Measurements from ENCODE around the gene PLXNA2. TPM values are rescaled to one million over a fixed set of nuclear protein-coding genes. Genes with fewer than 3 reads are reported as not detected.

PLXNA2 gene
- total and polyA plus RNA-seq, 7 experiments from 2014 or later: 0.70 to 5.4 (median 1.4) TPM; not detected in 2

DNA sequence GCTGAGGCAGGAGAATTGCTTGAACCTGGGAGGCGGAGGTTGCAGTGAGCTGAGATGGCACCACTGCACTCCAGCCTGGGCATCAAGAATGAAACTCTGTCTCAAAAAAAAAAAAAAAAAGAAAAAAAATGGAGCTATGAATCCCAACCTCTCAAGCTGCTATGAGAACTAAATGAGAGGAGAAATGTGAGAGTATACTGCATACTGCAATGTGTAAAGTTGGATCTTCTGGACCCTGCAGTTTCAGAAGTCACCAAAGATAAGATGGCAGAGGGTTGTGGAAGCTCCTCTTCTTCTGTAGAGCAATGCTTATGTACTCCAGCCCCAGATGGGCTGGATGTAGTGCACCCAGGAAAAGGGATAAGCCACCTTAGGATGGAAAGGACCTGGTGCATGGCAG lies 55.6 kb downstream of the PLXNA2 start:
- ChIA-PET CTCF (no interaction called here), POLR2A (no interaction called here)
- peaks cover 0 to 26% (median 10%) of the 10 kb centered on the region in 5 donors for H3K27me3 Mint-ChIP-seq
- no peak overlapping the region for H3K27ac ChIP-seq (ENCODE audit: low read depth, low read length)
- no peaks in the 10 kb centered on the region for H3K27me3 ChIP-seq (ENCODE audit: control insufficient read depth in 2 of 2, insufficient read depth in 2 of 2, low read length in 2 of 2)
- no peaks in the 10 kb centered on the region for H3K9me3 ChIP-seq (ENCODE audit: control insufficient read depth in 2 of 3, low read length in 3 of 3)
- no peaks in the 10 kb centered on the region for H3K4me1 ChIP-seq (ENCODE audit: control insufficient read depth in 2 of 2, insufficient read depth in 2 of 2, low read length in 2 of 2)
- no peak overlapping the region for H3K4me3 ChIP-seq (ENCODE audit: low read length)
- no peaks in the 10 kb centered on the region for H3K36me3 Mint-ChIP-seq
- no peak overlapping the region for H3K27ac Mint-ChIP-seq
- no peak for ATAC-seq
- no peak for DNase-seq
- no peak overlapping the region for H3K4me3 Mint-ChIP-seq
- intact Hi-C loops (cut with micrococcal nuclease): no loop called here
- no peaks in the 10 kb centered on the region for H3K9me3 Mint-ChIP-seq
- H3K4me1 Mint-ChIP-seq: peaks cover 5 to 10% (median 8%) of the 10 kb centered on the region in 7 donors
- H3K36me3 ChIP-seq (ENCODE audit: control insufficient read depth in 2 of 3, insufficient read depth in 3 of 3, low read length in 3 of 3): no peaks in the 10 kb centered on the region

DNA sequence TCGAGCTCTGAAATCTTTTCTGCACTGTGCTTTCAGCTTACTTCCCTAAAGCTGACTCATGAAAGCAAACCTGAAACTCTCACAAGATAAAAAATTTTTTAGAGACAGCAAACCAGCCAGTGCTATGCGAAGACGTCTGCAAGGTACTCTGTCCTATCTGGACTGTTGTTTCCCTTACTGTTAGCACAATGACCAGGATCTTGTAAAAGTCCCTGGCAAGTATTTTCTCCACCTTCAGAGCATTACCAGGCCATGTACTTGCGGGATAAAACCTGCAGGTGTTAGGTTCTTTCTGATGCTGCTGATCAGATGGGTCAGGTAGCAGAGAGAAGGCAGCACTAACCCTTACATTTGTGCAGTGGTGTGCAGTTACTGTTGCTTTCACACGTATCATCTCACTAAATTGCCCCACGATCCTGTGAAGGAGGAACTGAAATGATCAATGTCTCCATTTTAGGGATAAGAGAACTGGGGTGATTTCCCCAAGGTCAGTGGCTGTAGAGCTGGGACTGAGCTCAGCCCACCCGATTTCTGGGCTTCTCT lies 56.6 kb downstream of the PLXNA2 start:
- ATAC-seq (no peak), DNase-seq (no peak)
- Histone ChIP-seq H3K27ac (ENCODE audit: low read depth, low read length) (no peak overlapping the region), H3K9me3 (ENCODE audit: control insufficient read depth in 2 of 3, low read length in 3 of 3) (no peaks in the 10 kb centered on the region), H3K4me1 (ENCODE audit: control insufficient read depth in 2 of 2, insufficient read depth in 2 of 2, low read length in 2 of 2) (no peaks in the 10 kb centered on the region), H3K36me3 (ENCODE audit: control insufficient read depth in 2 of 3, insufficient read depth in 3 of 3, low read length in 3 of 3) (no peaks in the 10 kb centered on the region), H3K27me3 (ENCODE audit: control insufficient read depth in 2 of 2, insufficient read depth in 2 of 2, low read length in 2 of 2) (no peaks in the 10 kb centered on the region), H3K4me3 (ENCODE audit: low read length) (no peak overlapping the region)
- intact Hi-C loops (cut with micrococcal nuclease): no loop called here
- Mint-ChIP-seq H3K27me3 (peaks cover 0 to 30% (median 18%) of the 10 kb centered on the region in 5 donors), H3K36me3 (no peaks in the 10 kb centered on the region), H3K4me3 (no peak overlapping the region), H3K27ac (no peak overlapping the region), H3K9me3 (no peaks in the 10 kb centered on the region), H3K4me1 (peaks cover 5 to 10% (median 8%) of the 10 kb centered on the region in 7 donors)
- POLR2A ChIA-PET: no interaction called here
- CTCF ChIA-PET: interaction anchor here (1.0 kb wide), 1 partner anchor 20 kb away, joined by 3 read pairs; no protein-coding TSS in a partner anchor

DNA sequence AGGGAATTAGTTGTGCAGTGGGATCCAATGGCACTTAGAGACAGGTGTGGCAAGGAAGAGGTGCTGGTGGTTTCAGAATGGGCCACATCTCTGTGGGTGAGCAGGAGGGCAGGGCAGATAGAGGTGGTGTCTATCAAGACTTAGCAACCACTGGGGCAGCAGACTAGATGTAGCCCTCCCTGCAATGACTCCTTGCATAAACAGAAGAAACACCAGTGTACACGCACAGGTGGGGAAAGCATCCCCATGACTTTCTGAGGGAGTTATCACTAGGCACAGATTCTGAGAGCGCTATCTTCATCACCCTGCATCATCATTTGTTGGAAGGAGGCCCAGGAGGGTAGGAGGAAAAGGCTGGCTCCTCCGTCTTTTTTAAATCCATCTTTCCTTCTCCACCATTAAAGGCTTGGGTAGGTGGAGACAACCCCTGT lies 58.4 kb downstream of the PLXNA2 start:
- H3K27ac Mint-ChIP-seq: no peak overlapping the region
- H3K36me3 Mint-ChIP-seq: no peaks in the 10 kb centered on the region
- ATAC-seq: no peak
- no peaks in the 10 kb centered on the region for H3K36me3 ChIP-seq (ENCODE audit: control insufficient read depth in 2 of 3, insufficient read depth in 3 of 3, low read length in 3 of 3)
- no peak overlapping the region for H3K4me3 ChIP-seq (ENCODE audit: low read length)
- intact Hi-C loops (cut with micrococcal nuclease): no loop called here
- peaks cover 5 to 10% (median 8%) of the 10 kb centered on the region in 7 donors for H3K4me1 Mint-ChIP-seq
- H3K4me1 ChIP-seq (ENCODE audit: control insufficient read depth in 2 of 2, insufficient read depth in 2 of 2, low read length in 2 of 2): no peaks in the 10 kb centered on the region
- no peaks in the 10 kb centered on the region for H3K9me3 Mint-ChIP-seq
- no peak overlapping the region for H3K27ac ChIP-seq (ENCODE audit: low read depth, low read length)
- ChIA-PET POLR2A (no interaction called here), CTCF (interaction anchor here (0.7 kb wide), 1 partner anchor 54 kb away, joined by 3 read pairs; no protein-coding TSS in a partner anchor)
- no peaks in the 10 kb centered on the region for H3K27me3 ChIP-seq (ENCODE audit: control insufficient read depth in 2 of 2, insufficient read depth in 2 of 2, low read length in 2 of 2)
- no peak overlapping the region for H3K4me3 Mint-ChIP-seq
- no peaks in the 10 kb centered on the region for H3K9me3 ChIP-seq (ENCODE audit: control insufficient read depth in 2 of 3, low read length in 3 of 3)
- no peak for DNase-seq
- peaks cover 4 to 30% (median 23%) of the 10 kb centered on the region in 5 donors for H3K27me3 Mint-ChIP-seq

DNA sequence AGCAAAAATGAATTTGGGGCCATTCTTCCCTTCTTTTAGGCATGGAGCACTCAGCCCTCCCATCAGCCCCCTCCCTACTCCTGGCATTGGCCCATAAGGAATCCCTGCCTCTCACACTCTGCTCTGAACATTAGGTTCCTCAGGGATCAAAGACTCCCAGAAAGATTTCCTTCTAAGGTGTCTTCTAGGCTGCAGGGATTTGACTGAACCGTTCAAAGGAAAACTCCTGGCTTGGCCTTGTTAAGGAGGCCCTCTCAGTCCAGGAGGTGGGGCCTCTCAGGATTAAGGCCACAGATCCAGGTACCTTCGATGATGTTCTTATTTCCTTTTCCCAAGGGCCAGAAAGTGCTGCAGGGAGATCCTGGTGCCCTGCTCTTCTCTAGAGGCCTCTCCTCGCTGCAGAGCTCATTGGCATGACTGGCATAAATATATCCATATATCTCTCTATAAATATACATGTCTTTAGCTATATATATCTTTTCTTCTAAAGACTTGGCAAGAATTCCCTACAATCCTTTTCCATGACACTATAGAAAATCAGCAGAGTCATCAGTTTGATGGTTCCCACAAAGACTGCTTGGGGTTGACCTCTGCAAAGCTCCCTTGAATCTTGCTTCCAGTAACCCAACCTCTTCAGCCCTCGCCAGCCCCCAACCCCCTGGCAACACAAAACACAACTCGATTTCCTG lies 59.1 kb downstream of the PLXNA2 start:
- Mint-ChIP-seq H3K9me3 (no peaks in the 10 kb centered on the region), H3K36me3 (no peaks in the 10 kb centered on the region), H3K27me3 (peaks cover 9 to 30% (median 23%) of the 10 kb centered on the region in 5 donors), H3K27ac (no peak overlapping the region), H3K4me3 (no peak overlapping the region), H3K4me1 (peaks cover 5 to 10% (median 8%) of the 10 kb centered on the region in 7 donors)
- ATAC-seq: no peak
- ChIA-PET CTCF (interaction anchor here (0.7 kb wide), 1 partner anchor 55 kb away, joined by 3 read pairs; no protein-coding TSS in a partner anchor), POLR2A (no interaction called here)
- intact Hi-C loops (cut with micrococcal nuclease): no loop called here
- Histone ChIP-seq H3K9me3 (ENCODE audit: control insufficient read depth in 2 of 3, low read length in 3 of 3) (no peaks in the 10 kb centered on the region), H3K4me3 (ENCODE audit: low read length) (no peak overlapping the region), H3K27me3 (ENCODE audit: control insufficient read depth in 2 of 2, insufficient read depth in 2 of 2, low read length in 2 of 2) (no peaks in the 10 kb centered on the region), H3K27ac (ENCODE audit: low read depth, low read length) (no peak overlapping the region), H3K36me3 (ENCODE audit: control insufficient read depth in 2 of 3, insufficient read depth in 3 of 3, low read length in 3 of 3) (no peaks in the 10 kb centered on the region), H3K4me1 (ENCODE audit: control insufficient read depth in 2 of 2, insufficient read depth in 2 of 2, low read length in 2 of 2) (no peaks in the 10 kb centered on the region)
- no peak for DNase-seq

DNA sequence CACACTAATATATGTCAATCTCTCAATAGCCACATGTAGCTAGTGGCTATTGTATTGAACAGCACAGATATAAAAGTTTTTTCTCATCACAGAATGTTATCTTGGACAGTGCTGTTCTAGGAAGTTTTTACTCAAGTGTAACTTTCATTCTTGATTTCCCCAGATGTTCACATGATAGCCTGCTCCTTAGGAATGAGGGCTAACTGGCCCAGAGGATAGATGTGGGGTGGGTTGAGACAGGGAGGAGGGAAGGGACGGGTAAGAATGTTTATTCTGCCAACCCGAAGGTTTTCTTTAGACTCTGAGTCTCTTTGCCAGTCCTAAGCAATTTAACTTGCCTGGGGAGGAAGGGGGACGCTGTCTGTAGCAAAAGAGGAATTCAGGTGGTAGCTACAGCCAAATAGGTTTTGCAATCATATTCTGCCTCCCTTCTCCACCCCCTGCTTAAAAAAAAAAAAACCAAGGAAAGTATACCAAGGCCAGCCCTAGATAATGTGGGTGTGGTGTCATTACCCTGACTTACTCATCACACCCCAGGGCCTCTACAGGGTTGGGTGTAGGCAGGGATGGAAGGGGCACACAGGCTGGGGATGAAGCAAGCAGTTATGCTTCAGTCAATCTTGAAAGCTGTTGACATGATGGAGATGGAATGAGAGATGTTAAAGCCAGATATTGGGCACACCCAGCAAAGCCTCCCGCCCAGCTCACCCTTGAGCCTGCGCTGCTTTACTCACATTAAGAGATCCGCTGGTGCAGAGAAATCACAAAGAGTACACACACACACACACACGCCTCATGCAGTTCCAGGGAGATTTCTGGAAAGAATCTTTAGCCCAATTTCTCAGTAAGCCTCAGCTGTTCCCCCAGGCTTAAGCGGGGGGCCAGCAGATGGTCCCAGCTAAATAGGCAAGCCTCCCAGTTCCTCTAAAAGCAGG lies 59.9 kb downstream of the PLXNA2 start:
- intact Hi-C loops (cut with micrococcal nuclease): no loop called here
- DNase-seq (no peak), ATAC-seq (no peak)
- Histone ChIP-seq H3K4me1 (ENCODE audit: control insufficient read depth in 2 of 2, insufficient read depth in 2 of 2, low read length in 2 of 2) (no peaks in the 10 kb centered on the region), H3K27ac (ENCODE audit: low read depth, low read length) (no peak overlapping the region), H3K4me3 (ENCODE audit: low read length) (no peak overlapping the region), H3K27me3 (ENCODE audit: control insufficient read depth in 2 of 2, insufficient read depth in 2 of 2, low read length in 2 of 2) (no peaks in the 10 kb centered on the region), H3K9me3 (ENCODE audit: control insufficient read depth in 2 of 3, low read length in 3 of 3) (no peaks in the 10 kb centered on the region), H3K36me3 (ENCODE audit: control insufficient read depth in 2 of 3, insufficient read depth in 3 of 3, low read length in 3 of 3) (no peaks in the 10 kb centered on the region)
- Mint-ChIP-seq H3K27ac (no peak overlapping the region), H3K4me1 (peaks cover 3 to 6% (median 6%) of the 10 kb centered on the region in 7 donors), H3K9me3 (no peaks in the 10 kb centered on the region), H3K36me3 (no peaks in the 10 kb centered on the region), H3K4me3 (no peak overlapping the region), H3K27me3 (peaks cover 9 to 30% (median 23%) of the 10 kb centered on the region in 5 donors)
- ChIA-PET POLR2A (no interaction called here), CTCF (no interaction called here)

DNA sequence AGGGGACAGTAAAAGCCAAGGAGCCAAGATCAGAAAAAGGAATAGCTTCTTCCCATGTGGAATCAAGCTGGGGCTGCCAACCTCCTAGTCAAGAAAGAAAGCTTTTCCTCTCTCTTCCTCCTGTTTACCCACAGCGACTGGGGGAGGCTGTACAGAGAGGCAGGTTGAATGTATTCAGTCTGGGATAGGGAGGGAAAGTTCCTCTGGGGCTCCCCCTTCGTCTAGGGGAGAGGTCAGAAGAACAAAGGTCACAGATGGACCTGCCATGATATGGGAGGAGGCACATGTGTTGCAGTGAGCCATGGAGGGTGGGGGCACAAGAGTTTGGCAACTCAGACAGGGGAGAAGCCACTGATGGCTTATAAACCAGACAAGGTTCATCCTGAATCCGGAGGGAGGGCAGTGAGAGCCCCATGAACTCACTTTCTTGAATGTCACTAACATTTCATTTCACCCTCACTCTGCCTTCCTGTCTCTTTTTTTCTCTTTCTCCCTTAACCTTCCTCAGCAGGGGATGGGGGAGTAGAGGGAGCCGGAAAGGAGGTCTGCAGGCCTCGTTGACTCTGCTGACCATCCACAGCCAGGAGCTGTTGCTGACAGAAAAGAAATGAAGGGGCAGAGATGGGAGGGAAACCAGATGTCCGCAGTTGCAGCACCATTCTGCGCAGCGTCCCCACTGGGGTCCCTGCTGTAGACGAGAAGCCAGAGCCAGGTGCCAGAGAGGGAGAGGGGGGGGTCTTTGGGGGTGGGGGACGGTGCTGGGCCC lies 61.1 kb downstream of the PLXNA2 start:
- Mint-ChIP-seq H3K36me3 (no peaks in the 10 kb centered on the region), H3K27me3 (peaks cover 9 to 24% (median 16%) of the 10 kb centered on the region in 5 donors), H3K27ac (peak overlapping the region in 1 of 9 donors; percentile 36), H3K4me1 (peaks cover 0 to 4% (median 0%) of the 10 kb centered on the region in 7 donors), H3K9me3 (no peaks in the 10 kb centered on the region), H3K4me3 (no peak overlapping the region)
- Histone ChIP-seq H3K9me3 (ENCODE audit: control insufficient read depth in 2 of 3, low read length in 3 of 3) (no peaks in the 10 kb centered on the region), H3K4me1 (ENCODE audit: control insufficient read depth in 2 of 2, insufficient read depth in 2 of 2, low read length in 2 of 2) (no peaks in the 10 kb centered on the region), H3K36me3 (ENCODE audit: control insufficient read depth in 2 of 3, insufficient read depth in 3 of 3, low read length in 3 of 3) (no peaks in the 10 kb centered on the region), H3K27ac (ENCODE audit: low read depth, low read length) (no peak overlapping the region), H3K27me3 (ENCODE audit: control insufficient read depth in 2 of 2, insufficient read depth in 2 of 2, low read length in 2 of 2) (no peaks in the 10 kb centered on the region), H3K4me3 (ENCODE audit: low read length) (no peak overlapping the region)
- CTCF ChIA-PET: no interaction called here
- no peak for DNase-seq
- intact Hi-C loops (cut with micrococcal nuclease): no loop called here
- no peak for ATAC-seq
- POLR2A ChIA-PET: no interaction called here

All from naive thymus-derived CD4-positive, alpha-beta T cell (primary cell).